WTC11 (cell line): ENCODE data around the gene CFAP91. TPM values are rescaled to one million over a fixed set of nuclear protein-coding genes. Genes with fewer than 3 reads are reported as not detected.

Experiments
- ATAC-seq: fragments of 200-7000 bp; cut with Tn5 transposase; 2 replicates; pipeline ENCODE4 v1.10.0; 2021; ENCODE audit warnings: mild to moderate bottlenecking, moderate library complexity
- CTCF ChIA-PET: fragments of 300-600 bp; sonication (Branson Sonifier 250); formaldehyde crosslinking; loops from one replicate; lab custom pipeline; 2021; ENCODE audit warnings: antibody characterized with exemption; lab: Charles Lee
- POLR2A ChIA-PET: fragments of 350-600 bp; sonication (Branson Sonifier 250); formaldehyde crosslinking; loops from one replicate; lab custom pipeline; 2021; ENCODE audit warnings: antibody characterized with exemption; lab: Charles Lee
- DNase-seq: peaks from one replicate; pipeline ENCODE4 v3.0.0; 2021; ENCODE audit warnings: low spot score
- H3K27ac Mint-ChIP-seq: 2 replicates; pipeline ENCODE4 v1.8.0; 2021; ENCODE audit warnings: mixed read lengths
- H3K27me3 Mint-ChIP-seq: 2 replicates; pipeline ENCODE4 v1.8.0; 2021; ENCODE audit warnings: low read depth, mild to moderate bottlenecking, moderate library complexity, mixed read lengths
- H3K36me3 Mint-ChIP-seq: 2 replicates; pipeline ENCODE4 v1.8.0; 2021; ENCODE audit warnings: mixed read lengths
- H3K4me1 Mint-ChIP-seq: 2 replicates; pipeline ENCODE4 v1.8.0; 2022; ENCODE audit warnings: mixed read lengths
- H3K4me3 Mint-ChIP-seq: 2 replicates; pipeline ENCODE4 v1.8.0; 2021; ENCODE audit warnings: mild to moderate bottlenecking, moderate library complexity, mixed read lengths
- H3K9me3 Mint-ChIP-seq: 2 replicates; pipeline ENCODE4 v1.8.0; 2021; ENCODE audit warnings: mixed read lengths
- ATF1 ChIP-seq: sonication (generic); formaldehyde crosslinking; IDR thresholded peaks from 2 replicates; pipeline ENCODE4 v1.8.1; 2023; ENCODE audit warnings: mild to moderate bottlenecking, moderate library complexity, missing genetic modification reagents
- CREB1 ChIP-seq: sonication (generic); formaldehyde crosslinking; IDR thresholded peaks from 2 replicates; pipeline ENCODE4 v1.8.0; 2023; ENCODE audit warnings: mild to moderate bottlenecking, missing genetic modification reagents
- CREM ChIP-seq: sonication (generic); formaldehyde crosslinking; IDR thresholded peaks from 2 replicates; pipeline ENCODE4 v1.8.1; 2022; ENCODE audit warnings: mild to moderate bottlenecking, missing genetic modification reagents, moderate library complexity
- ESRRA ChIP-seq: sonication (generic); formaldehyde crosslinking; IDR thresholded peaks from 2 replicates; pipeline ENCODE4 v1.8.1; 2022; ENCODE audit warnings: mild to moderate bottlenecking, missing genetic modification reagents, borderline replicate concordance
- FOXJ3 ChIP-seq: sonication (generic); formaldehyde crosslinking; IDR thresholded peaks from 2 replicates; pipeline ENCODE4 v1.9.0; 2021; ENCODE audit warnings: missing genetic modification reagents, mild to moderate bottlenecking, borderline replicate concordance
- FOXK1 ChIP-seq: sonication (generic); formaldehyde crosslinking; IDR thresholded peaks from 2 replicates; pipeline ENCODE4 v1.8.0; 2022; ENCODE audit warnings: mild to moderate bottlenecking, moderate library complexity, missing genetic modification reagents
- GABPB1 ChIP-seq: sonication (generic); formaldehyde crosslinking; IDR thresholded peaks from 2 replicates; pipeline ENCODE4 v1.8.1; 2023; ENCODE audit warnings: mild to moderate bottlenecking, missing genetic modification reagents
- IRF2 ChIP-seq: sonication (generic); formaldehyde crosslinking; IDR thresholded peaks from 2 replicates; pipeline ENCODE4 v1.8.0; 2022; ENCODE audit warnings: low read depth, missing genetic modification reagents, borderline replicate concordance
- JAZF1 ChIP-seq: fragments of 250-450 bp; sonication (Bioruptor Pico); IDR thresholded peaks from 2 replicates; pipeline ENCODE4 v1.9.0; 2021; ENCODE audit warnings: moderate library complexity, mild to moderate bottlenecking, inconsistent platforms
- KAT7 ChIP-seq: sonication (generic); formaldehyde crosslinking; IDR thresholded peaks from 2 replicates; pipeline ENCODE4 v1.8.1; 2023; ENCODE audit warnings: missing genetic modification reagents, mild to moderate bottlenecking, borderline replicate concordance
- MXD4 ChIP-seq: fragments of 250-450 bp; sonication (Bioruptor Pico); IDR thresholded peaks from 2 replicates; pipeline ENCODE4 v1.8.0; 2021; ENCODE audit warnings: mild to moderate bottlenecking, moderate library complexity, borderline replicate concordance
- NR1H2 ChIP-seq: sonication (generic); formaldehyde crosslinking; IDR thresholded peaks from 2 replicates; pipeline ENCODE4 v1.9.0; 2021; ENCODE audit warnings: mild to moderate bottlenecking, moderate library complexity, missing genetic modification reagents
- NR2C2 ChIP-seq: sonication (generic); formaldehyde crosslinking; IDR thresholded peaks from 2 replicates; pipeline ENCODE4 v1.8.0; 2022; ENCODE audit warnings: mild to moderate bottlenecking, missing genetic modification reagents
- PRRX2 ChIP-seq: fragments of 250-450 bp; sonication (Bioruptor Pico); IDR thresholded peaks from 2 replicates; pipeline ENCODE4 v1.8.0; 2021; ENCODE audit warnings: mild to moderate bottlenecking
- SMAD4 ChIP-seq: sonication (generic); formaldehyde crosslinking; IDR thresholded peaks from 2 replicates; pipeline ENCODE4 v1.8.0; 2022; ENCODE audit warnings: mild to moderate bottlenecking, missing genetic modification reagents
- ZNF121 ChIP-seq: sonication (generic); formaldehyde crosslinking; IDR thresholded peaks from 2 replicates; pipeline ENCODE4 v1.8.0; 2023; ENCODE audit warnings: missing genetic modification reagents
- ZNF317 ChIP-seq: sonication (generic); formaldehyde crosslinking; IDR thresholded peaks from 2 replicates; pipeline ENCODE4 v1.8.1; 2023; ENCODE audit warnings: low read depth, mild to moderate bottlenecking, moderate library complexity, missing genetic modification reagents, borderline replicate concordance
- total RNA-seq: library from RNA; stranded (reverse); gene quantifications from 3 replicates; pipeline ENCODE4 v1.2.3, GENCODE V29; 2021
- TF ChIP-seq, protein P1 (sequence below): sonication (generic); formaldehyde crosslinking; IDR thresholded peaks from 2 replicates; pipeline ENCODE4 v1.8.0; 2022; ENCODE audit warnings: mild to moderate bottlenecking, missing genetic modification reagents
- TF ChIP-seq, protein P2 (sequence below): sonication (generic); formaldehyde crosslinking; IDR thresholded peaks from 2 replicates; pipeline ENCODE4 v1.8.1; 2022; ENCODE audit warnings: low read depth, mild to moderate bottlenecking, moderate library complexity, missing genetic modification reagents, borderline replicate concordance
- TF ChIP-seq, protein P3 (sequence below): fragments of 250-450 bp; sonication (Bioruptor Pico); IDR thresholded peaks from 2 replicates; pipeline ENCODE4 v1.8.0; 2021; ENCODE audit warnings: mild to moderate bottlenecking
- TF ChIP-seq, protein P4 (sequence below): sonication (generic); formaldehyde crosslinking; conservative IDR thresholded peaks from 2 replicates; pipeline ENCODE4 v1.8.1; 2023; ENCODE audit warnings: mild to moderate bottlenecking, low read depth, missing genetic modification reagents, moderate library complexity
- TF ChIP-seq, protein P5 (sequence below): sonication (generic); formaldehyde crosslinking; conservative IDR thresholded peaks from 2 replicates; pipeline ENCODE4 v1.8.1; 2022; ENCODE audit warnings: mild to moderate bottlenecking, missing genetic modification reagents

Gene CFAP91
- total RNA-seq, 1 experiment from 2014 or later, result 3.5 TPM

DNA sequence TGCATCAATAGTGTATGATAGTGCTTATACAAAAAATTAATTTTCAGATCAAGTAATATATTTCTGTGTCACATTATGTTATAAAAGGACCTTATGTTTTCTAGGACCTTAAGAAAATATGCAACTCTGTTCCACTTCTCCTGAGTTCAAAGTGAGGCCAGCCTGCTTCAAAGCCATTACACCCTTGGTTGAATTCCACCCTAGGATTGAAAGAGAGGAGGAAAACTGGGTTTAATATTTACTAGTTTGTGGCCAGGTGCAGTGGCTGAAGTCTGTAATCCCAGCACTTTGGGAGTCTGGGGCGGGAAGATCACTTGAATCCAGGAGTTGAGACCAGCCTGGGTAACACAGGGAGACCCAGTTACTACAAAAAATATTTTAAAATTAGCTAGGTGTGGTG is 46.2 kb downstream of the CFAP91 start:
- POLR2A ChIA-PET, result no interaction called here
- ATAC-seq, result no peak
- CTCF ChIA-PET, result interaction anchor here (2.0 kb wide), 1 partner anchor 148 kb away, joined by 6 read pairs; no protein-coding TSS in a partner anchor
- H3K27me3 Mint-ChIP-seq, result no peaks in the 10 kb centered on the region; the same call in none of the 2 replicates
- peaks cover 9% of the 10 kb centered on the region for H3K9me3 Mint-ChIP-seq
- no peak overlapping the region for H3K27ac Mint-ChIP-seq
- no peak overlapping the region for H3K4me3 Mint-ChIP-seq
- TF ChIP-seq, protein P1, sequence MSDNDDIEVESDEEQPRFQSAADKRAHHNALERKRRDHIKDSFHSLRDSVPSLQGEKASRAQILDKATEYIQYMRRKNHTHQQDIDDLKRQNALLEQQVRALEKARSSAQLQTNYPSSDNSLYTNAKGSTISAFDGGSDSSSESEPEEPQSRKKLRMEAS (CRISPR knock-in tag), result no peak
- TF ChIP-seq FOXK1 (no peak), ZNF317 (no peak), ATF1 (CRISPR knock-in tag) (no peak), JAZF1 (CRISPR knock-in tag) (no peak), FOXJ3 (CRISPR knock-in tag) (no peak), ZNF121 (no peak), NR1H2 (CRISPR knock-in tag) (no peak), NR2C2 (CRISPR knock-in tag) (no peak)
- TF ChIP-seq, protein P2, sequence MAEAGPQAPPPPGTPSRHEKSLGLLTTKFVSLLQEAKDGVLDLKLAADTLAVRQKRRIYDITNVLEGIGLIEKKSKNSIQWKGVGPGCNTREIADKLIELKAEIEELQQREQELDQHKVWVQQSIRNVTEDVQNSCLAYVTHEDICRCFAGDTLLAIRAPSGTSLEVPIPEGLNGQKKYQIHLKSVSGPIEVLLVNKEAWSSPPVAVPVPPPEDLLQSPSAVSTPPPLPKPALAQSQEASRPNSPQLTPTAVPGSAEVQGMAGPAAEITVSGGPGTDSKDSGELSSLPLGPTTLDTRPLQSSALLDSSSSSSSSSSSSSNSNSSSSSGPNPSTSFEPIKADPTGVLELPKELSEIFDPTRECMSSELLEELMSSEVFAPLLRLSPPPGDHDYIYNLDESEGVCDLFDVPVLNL (CRISPR knock-in tag), result no peak
- TF ChIP-seq, protein P3, sequence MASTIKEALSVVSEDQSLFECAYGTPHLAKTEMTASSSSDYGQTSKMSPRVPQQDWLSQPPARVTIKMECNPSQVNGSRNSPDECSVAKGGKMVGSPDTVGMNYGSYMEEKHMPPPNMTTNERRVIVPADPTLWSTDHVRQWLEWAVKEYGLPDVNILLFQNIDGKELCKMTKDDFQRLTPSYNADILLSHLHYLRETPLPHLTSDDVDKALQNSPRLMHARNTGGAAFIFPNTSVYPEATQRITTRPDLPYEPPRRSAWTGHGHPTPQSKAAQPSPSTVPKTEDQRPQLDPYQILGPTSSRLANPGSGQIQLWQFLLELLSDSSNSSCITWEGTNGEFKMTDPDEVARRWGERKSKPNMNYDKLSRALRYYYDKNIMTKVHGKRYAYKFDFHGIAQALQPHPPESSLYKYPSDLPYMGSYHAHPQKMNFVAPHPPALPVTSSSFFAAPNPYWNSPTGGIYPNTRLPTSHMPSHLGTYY (CRISPR knock-in tag), result no peak
- TF ChIP-seq, all 79 proteins: peak for 0
- Mint-ChIP-seq H3K36me3 (no peaks in the 10 kb centered on the region), H3K4me1 (no peaks in the 10 kb centered on the region)
- DNase-seq, result no peak

DNA sequence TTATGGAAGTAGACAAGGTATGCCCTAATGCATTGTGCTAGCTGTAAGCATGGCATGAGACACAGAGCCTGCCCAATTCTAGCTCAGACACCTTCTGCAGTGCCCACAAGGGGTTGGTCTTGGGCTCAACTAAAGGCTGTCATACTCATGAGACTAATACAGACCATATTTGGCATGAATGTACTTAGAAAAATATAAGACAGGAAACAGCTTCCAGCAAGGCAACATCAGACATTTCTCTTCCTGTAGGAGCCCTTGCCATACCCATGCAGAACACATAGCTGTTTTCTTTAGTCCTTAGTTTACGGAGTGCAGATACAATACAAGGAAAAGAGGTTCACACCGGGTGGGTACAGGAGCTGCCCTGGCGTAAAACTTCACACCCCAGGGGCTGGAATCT is 48.6 kb downstream of the CFAP91 start:
- Mint-ChIP-seq H3K36me3 (no peaks in the 10 kb centered on the region), H3K4me3 (no peak overlapping the region), H3K4me1 (no peaks in the 10 kb centered on the region), H3K27me3 (peaks cover 4% of the 10 kb centered on the region), H3K9me3 (peaks cover 28% of the 10 kb centered on the region), H3K27ac (no peak overlapping the region)
- CTCF ChIA-PET, result interaction anchor here (0.7 kb wide), 1 partner anchor 8 kb away, joined by 3 read pairs; no protein-coding TSS in a partner anchor
- ATAC-seq (no peak), DNase-seq (no peak)
- POLR2A ChIA-PET, result no interaction called here
- TF ChIP-seq NR2C2 (CRISPR knock-in tag) (no peak), ESRRA (CRISPR knock-in tag) (no peak), PRRX2 (no peak), IRF2 (no peak), KAT7 (no peak), SMAD4 (CRISPR knock-in tag) (no peak), CREB1 (CRISPR knock-in tag) (no peak), GABPB1 (CRISPR knock-in tag) (no peak), MXD4 (CRISPR knock-in tag) (no peak), CREM (CRISPR knock-in tag) (no peak)
- TF ChIP-seq, protein P4, sequence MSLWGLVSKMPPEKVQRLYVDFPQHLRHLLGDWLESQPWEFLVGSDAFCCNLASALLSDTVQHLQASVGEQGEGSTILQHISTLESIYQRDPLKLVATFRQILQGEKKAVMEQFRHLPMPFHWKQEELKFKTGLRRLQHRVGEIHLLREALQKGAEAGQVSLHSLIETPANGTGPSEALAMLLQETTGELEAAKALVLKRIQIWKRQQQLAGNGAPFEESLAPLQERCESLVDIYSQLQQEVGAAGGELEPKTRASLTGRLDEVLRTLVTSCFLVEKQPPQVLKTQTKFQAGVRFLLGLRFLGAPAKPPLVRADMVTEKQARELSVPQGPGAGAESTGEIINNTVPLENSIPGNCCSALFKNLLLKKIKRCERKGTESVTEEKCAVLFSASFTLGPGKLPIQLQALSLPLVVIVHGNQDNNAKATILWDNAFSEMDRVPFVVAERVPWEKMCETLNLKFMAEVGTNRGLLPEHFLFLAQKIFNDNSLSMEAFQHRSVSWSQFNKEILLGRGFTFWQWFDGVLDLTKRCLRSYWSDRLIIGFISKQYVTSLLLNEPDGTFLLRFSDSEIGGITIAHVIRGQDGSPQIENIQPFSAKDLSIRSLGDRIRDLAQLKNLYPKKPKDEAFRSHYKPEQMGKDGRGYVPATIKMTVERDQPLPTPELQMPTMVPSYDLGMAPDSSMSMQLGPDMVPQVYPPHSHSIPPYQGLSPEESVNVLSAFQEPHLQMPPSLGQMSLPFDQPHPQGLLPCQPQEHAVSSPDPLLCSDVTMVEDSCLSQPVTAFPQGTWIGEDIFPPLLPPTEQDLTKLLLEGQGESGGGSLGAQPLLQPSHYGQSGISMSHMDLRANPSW (CRISPR knock-in tag), result no peak
- TF ChIP-seq, protein P5, sequence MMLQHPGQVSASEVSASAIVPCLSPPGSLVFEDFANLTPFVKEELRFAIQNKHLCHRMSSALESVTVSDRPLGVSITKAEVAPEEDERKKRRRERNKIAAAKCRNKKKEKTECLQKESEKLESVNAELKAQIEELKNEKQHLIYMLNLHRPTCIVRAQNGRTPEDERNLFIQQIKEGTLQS (CRISPR knock-in tag), result no peak

Other genes with a start within 250 kb of the CFAP91 start
- gene TMEM39A, start 239.4 kb upstream of the CFAP91 start, total RNA-seq, result 44.5 to 48.9 TPM (median 46.7 TPM) in 3 replicates
- gene POGLUT1, start 234.1 kb upstream of the CFAP91 start, total RNA-seq, result 14.2 to 22.8 TPM (median 21.3 TPM) in 3 replicates
- 114 to 121 TPM (median 116 TPM) in 3 replicates for gene TIMMDC1, start 204.5 kb upstream of the CFAP91 start, total RNA-seq
- gene CD80, start 143.4 kb upstream of the CFAP91 start, total RNA-seq, result 0.14 to 0.24 TPM in 2 of 3 replicates, not detected in the other
- 3.6 to 4.3 TPM (median 4.1 TPM) in 3 replicates for gene ADPRH, start 123.5 kb upstream of the CFAP91 start, total RNA-seq
- 0.11 TPM in 1 of 3 replicates, not detected in the others for gene PLA1A, start 105.1 kb upstream of the CFAP91 start, total RNA-seq
- gene POPDC2, start 42.4 kb upstream of the CFAP91 start, total RNA-seq, result 0.48 to 0.64 TPM (median 0.53 TPM) in 3 replicates
- 49.7 to 56.0 TPM (median 50.3 TPM) in 3 replicates for gene COX17, start 25.6 kb upstream of the CFAP91 start, total RNA-seq
- gene NR1I2, start 79.1 kb downstream of the CFAP91 start, total RNA-seq, result 1.7 to 2.8 TPM (median 2.7 TPM) in 3 replicates